ENCODE results near the gene SULT4A1. TPM values are rescaled to one million over a fixed set of nuclear protein-coding genes. Genes with fewer than 3 reads are reported as not detected.

Gene SULT4A1
- total RNA-seq, 1 experiment from 2014 or later = 9.5 TPM

DNA sequence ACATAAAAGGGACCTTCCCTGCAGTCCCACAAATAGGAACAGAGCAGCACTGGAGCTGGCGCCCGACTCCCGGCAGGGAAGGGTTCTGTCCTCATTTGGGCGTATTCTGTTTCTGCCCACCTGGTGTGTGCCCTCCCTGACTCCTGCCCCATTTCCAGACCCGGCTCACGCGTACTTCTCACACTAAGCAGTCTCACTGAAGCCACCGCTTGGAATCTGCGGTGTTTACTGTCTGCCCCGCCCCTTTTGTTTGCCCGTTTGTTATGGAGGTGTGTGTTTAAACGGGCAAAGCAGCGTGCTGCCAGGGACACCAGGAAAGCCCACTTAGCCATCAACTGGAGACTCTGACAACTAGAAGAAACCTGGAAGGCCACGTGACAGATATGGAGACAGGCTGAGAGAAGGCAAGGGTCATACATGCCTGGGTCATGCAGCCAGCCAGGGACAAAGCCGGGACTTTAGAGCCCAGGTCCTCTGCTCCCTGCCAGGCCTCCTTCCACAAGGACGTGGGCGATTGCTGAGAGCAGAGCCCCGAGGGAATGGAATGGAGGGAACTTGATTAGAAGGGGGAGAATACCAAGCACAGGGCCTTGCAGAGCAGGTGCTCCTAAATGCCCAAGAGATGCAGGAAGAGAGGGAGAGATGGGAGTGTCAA is 41.5 kb downstream of the SULT4A1 start:
- in situ Hi-C loops (cut with HindIII; ENCODE audit: low sequenced_read_pairs) = no loop called here
- DNase-seq (ENCODE audit: low spot score) = no peak

DNA sequence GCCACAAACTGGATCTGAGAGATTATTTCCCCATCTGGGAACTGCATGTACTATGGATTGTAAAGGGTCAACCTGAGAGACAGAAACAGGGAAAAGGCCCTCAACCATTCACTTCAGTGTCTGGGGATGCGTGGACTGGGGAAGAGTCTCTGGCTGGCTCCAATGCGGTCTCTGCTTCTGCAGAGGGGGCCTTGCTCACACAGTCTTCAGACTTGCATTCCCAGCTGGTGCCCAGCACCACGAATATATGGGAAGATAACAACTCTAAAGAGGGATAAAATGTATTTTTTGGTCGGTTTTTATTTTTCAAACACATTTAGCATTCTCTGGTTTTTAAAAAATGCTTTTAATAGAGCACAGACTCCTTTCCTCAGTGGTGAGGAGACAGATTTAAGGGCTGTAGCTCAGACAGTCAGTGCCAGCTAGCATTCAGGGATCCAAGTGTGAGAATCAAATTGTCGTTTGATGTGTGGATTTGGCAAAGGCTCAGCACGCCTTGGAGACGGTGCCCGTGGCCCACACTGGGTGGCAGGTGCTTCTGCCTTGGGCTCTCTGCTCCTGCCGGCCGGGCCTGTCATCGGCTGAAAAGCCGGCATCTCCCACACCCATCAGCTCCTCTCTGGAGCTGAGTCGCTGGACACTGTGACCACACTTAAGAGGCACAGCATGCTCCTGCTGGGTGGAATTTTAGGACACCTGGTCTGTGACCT is 42.2 kb downstream of the SULT4A1 start:
- peak; percentile 70 for DNase-seq (ENCODE audit: low spot score)
- in situ Hi-C loops (cut with HindIII; ENCODE audit: low sequenced_read_pairs) = no loop called here

DNA sequence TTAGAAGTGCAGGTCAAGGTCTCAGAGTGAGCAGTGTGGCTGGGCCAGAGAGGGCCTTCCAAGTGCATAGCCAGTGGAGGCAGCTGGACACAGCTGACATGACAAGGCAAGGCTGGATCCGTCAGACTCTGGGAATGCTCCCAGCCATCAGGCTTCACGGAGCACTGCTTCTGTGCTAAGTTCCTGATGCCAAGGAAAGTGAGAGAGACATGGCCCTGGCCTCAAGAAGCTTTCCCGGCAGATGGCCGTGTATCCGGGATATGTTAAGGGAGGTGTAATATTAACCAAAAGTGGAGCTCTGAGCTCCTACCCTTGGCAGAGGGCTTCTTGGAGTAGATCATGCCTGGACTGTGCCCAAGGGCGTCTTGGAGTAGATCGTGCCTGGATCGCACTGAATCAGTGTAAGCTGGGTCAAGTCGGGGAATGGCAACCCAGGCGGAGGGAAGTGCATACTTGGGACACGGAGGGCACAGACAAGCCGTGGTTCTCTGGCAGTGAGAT is 42.8 kb downstream of the SULT4A1 start:
- DNase-seq (ENCODE audit: low spot score) = no peak

DNA sequence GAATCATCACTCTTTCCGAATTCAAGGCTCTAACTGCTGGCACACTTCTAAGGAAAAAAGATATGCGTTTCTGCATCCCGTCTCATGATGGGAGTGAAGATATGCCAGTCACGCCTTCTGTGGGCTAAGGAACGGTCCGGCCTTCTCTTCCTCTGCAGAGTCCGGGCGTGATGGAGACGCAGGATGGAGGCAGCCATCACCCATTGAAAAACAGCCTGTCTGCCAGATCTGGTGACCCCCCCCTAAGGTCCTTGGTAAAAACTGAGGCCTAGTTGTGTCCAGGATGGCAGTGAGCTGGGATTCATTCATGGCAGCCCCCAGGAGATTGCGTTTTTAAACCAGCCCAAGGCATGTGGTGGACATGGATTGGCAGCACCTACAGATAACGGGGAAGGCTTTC is 43.3 kb downstream of the SULT4A1 start:
- in situ Hi-C loops (cut with HindIII; ENCODE audit: low sequenced_read_pairs) = no loop called here
- DNase-seq (ENCODE audit: low spot score) = no peak

More for the DNA sequence above, 42.8 kb downstream of the SULT4A1 start:
- in situ Hi-C loops (cut with HindIII; ENCODE audit: low sequenced_read_pairs) = no loop called here

DNA sequence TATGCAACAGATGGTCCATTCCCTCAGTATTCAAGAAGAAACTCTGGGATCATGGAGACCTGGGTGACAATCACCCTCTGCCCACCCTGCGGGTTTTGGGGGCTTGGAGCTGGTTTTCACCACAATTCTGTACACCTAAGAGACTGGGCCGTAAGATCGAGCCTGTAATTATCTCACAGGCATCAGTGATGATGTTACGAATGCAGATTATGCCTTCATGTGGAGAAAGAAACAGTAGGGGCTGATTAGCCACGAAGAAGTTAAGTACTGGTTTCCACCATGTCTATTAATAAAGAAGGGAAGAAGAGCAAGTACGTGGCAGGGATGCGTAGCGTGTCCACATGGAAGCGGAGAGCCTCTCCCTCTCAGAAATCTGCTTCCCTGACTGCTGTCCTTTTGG is 44.9 kb downstream of the SULT4A1 start:
- in situ Hi-C loops (cut with HindIII; ENCODE audit: low sequenced_read_pairs) = no loop called here
- no peak for DNase-seq (ENCODE audit: low spot score)

DNA sequence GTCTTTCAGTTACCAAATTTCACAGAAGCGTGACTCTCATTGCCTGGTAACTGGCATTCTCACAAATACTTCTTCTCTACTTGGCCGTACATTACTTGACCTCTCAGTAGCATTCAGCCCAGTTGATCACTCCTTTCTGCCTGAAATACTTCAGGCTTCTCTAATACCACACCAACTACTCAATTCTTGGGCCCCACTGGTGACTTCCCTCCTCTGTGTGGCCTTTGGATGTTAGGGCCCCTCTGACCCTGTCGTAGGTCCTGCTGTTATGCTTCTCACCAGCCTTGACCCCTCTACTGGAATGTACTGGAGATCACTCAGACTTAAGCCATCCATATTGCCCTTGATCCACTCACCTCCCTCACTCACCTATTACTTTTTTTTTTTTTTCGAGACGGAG is 48.0 kb downstream of the SULT4A1 start:
- DNase-seq (ENCODE audit: low spot score) = no peak
- in situ Hi-C loops (cut with HindIII; ENCODE audit: low sequenced_read_pairs) = no loop called here

DNA sequence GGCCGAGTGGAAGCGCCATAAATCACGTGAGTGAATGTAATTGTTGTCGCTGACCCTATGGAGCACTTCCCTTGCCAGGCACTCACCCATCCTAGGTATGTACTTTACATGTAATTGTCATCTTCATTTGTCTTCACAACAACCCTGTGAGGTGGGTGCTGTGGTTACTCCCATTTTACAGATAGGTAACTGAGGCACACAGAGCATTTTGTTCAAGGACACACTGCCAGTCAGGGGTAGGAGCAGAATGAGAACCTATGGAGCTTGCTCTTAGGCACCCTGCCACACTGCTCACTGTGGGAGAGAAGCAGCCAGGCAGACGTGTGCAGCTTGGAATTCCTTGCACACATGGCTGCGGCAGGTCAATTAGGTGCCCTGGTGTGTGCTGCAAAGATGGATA is 49.4 kb downstream of the SULT4A1 start:
- in situ Hi-C loops (cut with HindIII; ENCODE audit: low sequenced_read_pairs) = no loop called here
- DNase-seq (ENCODE audit: low spot score) = no peak

DNA sequence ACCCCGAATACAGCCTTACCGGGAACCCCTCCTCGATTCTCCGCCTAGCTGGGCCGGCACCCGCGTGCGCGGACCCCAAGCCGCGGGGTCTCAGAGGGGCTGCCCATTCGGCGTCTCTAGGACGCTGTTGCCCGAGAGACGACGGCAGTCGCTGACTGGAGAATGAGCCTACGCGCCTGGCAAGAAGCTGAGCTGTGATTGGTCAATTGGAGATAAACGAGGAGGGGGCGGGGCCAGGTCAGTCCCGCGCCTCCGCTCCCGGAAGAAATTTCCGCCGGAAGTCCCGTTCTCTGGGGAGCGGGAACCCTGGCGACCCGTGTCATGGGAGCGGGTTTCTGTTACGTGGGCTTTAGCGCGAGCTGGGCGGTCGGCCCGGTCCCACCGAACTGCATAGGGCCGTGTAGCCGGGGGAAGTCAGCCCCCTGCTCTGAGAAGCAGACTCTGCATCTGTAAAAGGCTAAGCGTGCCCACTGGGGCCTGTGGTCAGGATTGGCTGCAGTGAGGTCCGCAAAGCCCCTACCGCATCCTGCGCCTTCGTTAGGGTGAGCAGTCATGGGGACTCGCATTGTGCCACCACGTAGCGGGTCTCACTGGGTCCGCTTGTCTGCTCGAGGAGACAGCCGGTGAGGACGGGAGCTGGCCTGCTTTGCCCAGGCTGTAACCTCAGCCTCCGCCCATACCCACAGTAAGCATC is 50.0 kb downstream of the SULT4A1 start, which contains the start of gene EFCAB6:
Gene EFCAB6, minus strand, starts transcription at position 157 of the 694 bp plus-strand sequence. CDS start 29,987 bp downstream, outside the sequence.
- in situ Hi-C loops (cut with HindIII; ENCODE audit: low sequenced_read_pairs) = no loop called here
- peak; percentile 97 for DNase-seq (ENCODE audit: low spot score)

DNA sequence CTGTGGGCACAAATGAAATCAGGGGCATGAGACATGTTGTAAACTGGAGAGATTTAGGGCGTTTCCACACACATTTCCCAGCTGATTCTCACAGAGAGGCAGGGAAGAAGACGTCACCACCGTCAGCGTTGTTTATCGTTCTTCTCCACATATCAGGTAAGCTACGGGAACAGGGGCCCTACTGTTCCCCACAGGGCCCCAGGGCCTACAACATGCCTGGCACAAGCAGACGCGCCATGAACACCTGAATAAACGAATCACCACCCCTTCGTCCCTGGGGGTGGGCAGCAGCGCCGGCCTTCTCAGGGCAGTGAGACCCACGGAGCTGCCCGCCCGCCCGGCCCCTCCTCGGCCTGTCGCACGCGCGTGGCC is 50.5 kb downstream of the SULT4A1 start:
- no peak for DNase-seq (ENCODE audit: low spot score)
- in situ Hi-C loops (cut with HindIII; ENCODE audit: low sequenced_read_pairs) = no loop called here

DNA sequence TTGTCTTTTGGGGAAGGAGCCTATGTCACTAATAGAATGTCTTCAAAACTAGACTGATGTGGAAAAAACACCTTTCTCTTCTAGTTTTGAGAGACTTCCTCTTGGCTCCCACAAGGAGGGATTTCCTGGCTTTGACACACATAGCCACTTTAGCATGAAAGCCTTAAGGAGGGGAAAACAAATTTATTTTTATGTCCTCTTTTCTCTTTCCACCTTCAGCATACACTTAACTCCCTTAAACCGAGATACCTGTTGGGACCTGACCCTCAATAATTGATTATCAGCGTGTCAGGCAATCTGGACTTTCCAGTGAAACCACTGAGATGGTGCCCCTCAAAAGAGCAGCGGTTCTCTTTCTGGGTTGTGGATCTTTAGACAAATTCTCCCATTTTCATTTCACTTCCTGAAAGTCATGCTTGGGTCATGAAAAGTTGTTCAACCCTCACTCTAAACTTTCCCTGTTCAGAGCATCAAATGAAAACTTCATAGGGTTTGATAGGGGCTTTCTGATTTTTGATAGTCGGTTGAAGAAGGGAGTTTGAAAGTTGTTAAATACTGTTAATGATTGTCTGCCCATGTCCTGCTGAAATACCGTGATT is 59.3 kb downstream of the SULT4A1 start:
- no peak for DNase-seq (ENCODE audit: low spot score)
- in situ Hi-C loops (cut with HindIII; ENCODE audit: low sequenced_read_pairs) = no loop called here

DNA sequence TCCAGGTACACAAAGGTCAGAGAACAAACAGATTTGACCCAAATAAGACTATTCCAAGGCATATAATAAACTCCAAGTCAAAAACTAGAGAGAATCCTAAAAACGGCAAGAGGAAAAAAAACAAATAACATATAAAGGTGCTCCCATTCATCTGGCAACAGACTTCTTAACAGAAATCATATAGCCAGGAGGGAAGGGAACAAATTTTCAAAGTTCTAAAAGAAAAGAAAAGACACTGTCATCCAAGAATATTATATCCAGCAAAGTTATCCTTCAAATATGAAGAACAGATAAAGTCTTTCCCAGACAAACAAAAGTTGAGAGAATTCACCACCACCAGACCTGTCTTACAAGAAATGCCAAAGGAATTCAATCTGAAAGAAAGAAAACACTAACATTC is 61.3 kb downstream of the SULT4A1 start:
- DNase-seq (ENCODE audit: low spot score) = no peak
- in situ Hi-C loops (cut with HindIII; ENCODE audit: low sequenced_read_pairs) = no loop called here

DNA sequence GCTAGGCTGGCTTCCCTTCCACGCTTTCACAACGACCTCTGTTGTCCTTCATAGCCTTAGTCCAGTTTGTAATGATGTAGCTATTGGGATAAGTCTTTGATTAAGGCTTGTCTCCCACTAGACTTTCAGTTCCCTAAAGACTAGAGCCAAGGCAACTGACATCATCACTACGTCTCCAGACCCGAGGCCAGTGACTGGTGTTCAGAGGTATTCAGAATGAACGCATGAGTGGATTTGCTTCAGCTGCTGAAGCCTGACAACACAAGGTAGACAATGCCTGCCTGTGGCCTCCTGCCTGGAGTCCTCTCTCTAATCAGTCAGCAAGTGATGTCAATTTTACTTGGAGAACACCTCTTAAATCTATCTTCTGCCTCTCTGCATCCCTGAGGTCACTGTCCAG is 63.8 kb downstream of the SULT4A1 start:
- DNase-seq (ENCODE audit: low spot score) = no peak
- in situ Hi-C loops (cut with HindIII; ENCODE audit: low sequenced_read_pairs) = no loop called here

DNA sequence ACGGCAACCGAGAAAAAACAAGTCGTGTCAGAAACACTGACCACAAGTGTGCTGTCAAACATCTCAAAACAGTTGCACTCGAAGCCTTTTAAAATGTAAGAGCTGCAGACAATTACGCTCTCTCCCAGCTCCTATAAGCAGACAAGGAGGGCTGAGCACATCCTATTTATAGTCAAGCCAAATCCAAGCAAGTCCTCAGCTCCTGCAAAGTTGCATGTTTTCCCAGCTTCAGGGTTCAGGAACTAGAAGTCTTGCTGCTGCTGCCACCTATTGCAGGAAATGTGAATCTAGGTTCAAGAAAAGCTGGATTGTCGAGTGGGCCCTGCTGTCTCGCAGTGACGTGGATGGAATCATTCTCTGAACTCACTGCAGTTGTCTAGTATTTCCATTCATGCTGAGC is 65.7 kb downstream of the SULT4A1 start:
- in situ Hi-C loops (cut with HindIII; ENCODE audit: low sequenced_read_pairs) = no loop called here
- DNase-seq (ENCODE audit: low spot score) = peak; percentile 10

DNA sequence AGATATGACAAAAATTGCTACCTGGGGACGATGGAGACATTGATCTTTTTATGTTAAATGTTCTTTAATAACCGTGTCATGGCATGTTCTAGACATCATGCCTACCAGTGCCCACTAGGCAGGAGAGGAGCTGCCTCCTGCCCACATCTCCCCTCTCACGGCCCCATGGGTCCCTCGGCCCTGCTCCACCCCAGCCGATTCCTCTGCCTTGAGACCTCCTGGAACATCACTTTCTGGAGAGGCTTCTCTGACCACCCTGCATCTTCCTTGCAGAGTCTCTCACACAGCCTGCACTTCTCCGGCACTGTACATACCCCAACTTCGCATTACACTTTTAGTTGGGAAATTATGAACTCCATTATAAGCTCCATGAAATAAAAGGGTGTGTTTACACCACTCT is 67.0 kb downstream of the SULT4A1 start:
- no peak for DNase-seq (ENCODE audit: low spot score)
- in situ Hi-C loops (cut with HindIII; ENCODE audit: low sequenced_read_pairs) = no loop called here

DNA sequence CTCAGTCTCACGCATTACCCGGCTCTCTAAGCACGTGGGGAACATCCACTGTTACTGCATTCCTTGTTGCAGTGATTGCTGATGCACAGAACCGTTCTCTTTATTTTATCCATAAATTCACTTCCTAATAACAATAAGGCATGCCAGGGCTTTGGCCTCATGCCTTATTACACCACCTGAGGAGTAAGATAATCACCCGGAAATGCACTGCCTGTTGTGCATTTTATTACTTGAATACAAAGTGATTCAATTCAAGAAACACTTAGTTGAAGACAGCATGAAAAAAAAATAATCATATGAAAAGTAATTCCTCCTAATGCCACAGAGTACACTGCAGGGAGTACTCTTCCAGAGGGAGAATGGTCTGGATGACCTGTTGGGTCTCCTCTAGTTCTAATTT is 69.4 kb downstream of the SULT4A1 start:
- in situ Hi-C loops (cut with HindIII; ENCODE audit: low sequenced_read_pairs) = no loop called here
- DNase-seq (ENCODE audit: low spot score) = no peak

DNA sequence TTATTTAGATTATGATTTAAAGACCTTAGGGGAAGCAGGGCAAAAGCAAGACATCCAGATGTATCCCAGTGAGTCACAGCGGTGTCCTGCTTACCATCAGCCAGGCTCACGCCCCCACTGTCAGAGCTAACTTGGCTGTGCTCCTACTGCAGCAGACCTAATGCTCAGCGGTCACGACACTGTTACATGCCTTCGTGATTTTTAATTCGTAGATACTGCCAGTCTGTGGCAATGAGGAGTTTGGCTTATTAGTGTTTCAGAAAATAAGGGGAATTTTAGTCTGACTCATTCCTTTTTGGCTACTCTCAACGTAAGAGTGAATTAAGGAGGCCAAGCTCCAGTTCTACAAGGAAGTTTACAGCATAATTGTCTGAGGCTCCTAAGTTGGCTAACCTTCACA is 72.9 kb downstream of the SULT4A1 start:
- in situ Hi-C loops (cut with HindIII; ENCODE audit: low sequenced_read_pairs) = no loop called here
- DNase-seq (ENCODE audit: low spot score) = no peak

DNA sequence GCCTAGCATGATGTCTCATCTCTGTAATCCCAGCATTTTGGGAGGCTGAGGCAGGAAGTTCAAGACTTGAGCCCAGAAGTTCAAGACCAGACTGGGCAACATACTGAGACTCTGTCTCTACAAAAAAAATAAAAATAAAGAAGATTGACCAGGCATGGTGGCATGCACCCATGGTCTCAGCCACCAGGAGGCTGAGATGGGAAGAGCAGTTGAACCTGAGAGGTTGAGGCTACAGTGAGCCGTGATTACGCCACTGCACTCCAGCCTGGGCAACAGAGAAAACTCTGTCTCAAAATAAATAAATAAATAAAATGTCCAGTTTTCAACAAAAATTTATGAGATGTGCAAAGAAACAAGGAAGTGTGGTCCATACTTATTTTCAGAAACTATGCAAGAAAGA is 78.5 kb downstream of the SULT4A1 start:
- DNase-seq (ENCODE audit: low spot score) = no peak
- in situ Hi-C loops (cut with HindIII; ENCODE audit: low sequenced_read_pairs) = no loop called here

DNA sequence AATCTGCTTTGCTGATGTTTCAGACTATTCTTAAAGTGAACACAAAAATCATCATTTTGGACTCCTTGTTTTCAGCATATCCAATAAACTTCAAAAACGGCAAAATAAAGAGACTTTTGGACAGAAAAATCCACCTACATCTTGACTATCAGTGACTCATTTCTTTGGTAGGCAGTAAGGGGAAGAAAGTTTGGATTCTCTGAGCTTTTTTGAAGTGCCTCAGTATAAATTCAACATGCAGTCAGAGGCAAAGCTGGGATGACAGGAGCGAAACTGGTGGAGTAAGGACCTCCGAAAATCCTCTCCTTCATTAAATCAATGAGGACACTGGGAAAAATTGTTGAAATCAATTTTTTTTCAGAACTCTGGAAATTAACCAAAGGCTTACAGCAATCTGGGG is 79.9 kb downstream of the SULT4A1 start:
- no peak for DNase-seq (ENCODE audit: low spot score)
- in situ Hi-C loops (cut with HindIII; ENCODE audit: low sequenced_read_pairs) = no loop called here

DNA sequence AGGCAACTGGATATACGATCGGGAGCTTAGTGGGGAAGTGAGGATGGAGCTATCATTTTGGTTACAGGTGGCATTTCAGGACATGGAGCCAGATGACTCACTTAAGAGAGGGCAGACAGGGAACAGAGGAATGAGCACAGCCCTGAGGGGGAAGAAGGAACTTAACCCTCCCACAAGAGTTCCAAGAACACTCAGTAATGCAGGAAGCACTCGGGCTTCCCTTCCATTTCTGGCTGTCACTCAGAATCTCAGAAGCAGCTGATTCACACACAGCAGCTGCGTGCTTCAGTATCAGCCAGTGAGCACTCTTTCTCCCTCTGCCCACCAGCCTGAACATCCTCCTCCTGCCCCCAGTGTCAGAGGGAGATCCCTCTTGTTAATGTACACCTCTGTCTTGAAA is 85.0 kb downstream of the SULT4A1 start:
- in situ Hi-C loops (cut with HindIII; ENCODE audit: low sequenced_read_pairs) = no loop called here

DNA sequence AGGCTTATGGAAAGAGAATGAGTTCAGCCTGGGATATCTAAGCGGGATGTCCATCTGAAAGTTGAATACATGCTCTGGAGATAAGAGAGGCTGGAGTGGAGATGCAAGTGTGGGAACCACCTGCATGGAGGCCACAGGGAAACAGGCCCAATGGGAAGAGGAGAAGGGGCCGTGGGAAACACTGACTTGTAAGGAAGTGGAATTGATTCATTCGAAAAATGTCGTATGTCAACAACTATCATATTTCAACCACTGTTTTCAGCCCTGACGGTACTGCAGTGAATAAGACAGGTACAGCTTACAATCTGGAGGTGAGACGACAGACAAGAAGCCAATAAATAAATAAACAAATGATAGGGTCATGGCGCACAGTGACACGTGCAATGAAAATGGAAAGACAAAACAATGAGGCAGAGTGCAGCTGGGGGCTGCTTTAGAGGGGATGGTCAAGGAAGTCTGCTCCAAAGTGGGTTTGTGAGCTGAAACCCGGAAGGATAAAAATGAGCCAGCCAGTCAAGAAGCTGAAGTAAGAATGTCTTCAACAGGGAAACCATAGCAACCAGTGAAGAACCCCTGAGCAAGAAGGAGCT is 86.1 kb downstream of the SULT4A1 start:
- in situ Hi-C loops (cut with HindIII; ENCODE audit: low sequenced_read_pairs) = no loop called here
- no peak for DNase-seq (ENCODE audit: low spot score)

More for the DNA sequence above, 85.0 kb downstream of the SULT4A1 start:
- no peak for DNase-seq (ENCODE audit: low spot score)
